ENCODE data around the gene MAP7. TPM values are rescaled to one million over a fixed set of nuclear protein-coding genes. Genes with fewer than 3 reads are reported as not detected.

Gene MAP7
- total RNA-seq, 1 donor: 1.4 TPM

- H4K20me1 ChIP-seq (ENCODE audit: insufficient read depth, low read length): no peaks in the 10 kb centered on the region
- no peak for DNase-seq (ENCODE audit: insufficient read length, low spot score, missing footprints)
- no peaks in the 10 kb centered on the region for H3K9me3 ChIP-seq (ENCODE audit: low read depth, low read length)
- no peaks in the 10 kb centered on the region for H3K4me1 ChIP-seq (ENCODE audit: insufficient read depth, low read length)
- TF ChIP-seq CTCF (IDR thresholded peaks at IDR 0.05; ENCODE audit: extremely low read depth, low read depth, low read length): no peak
- no peaks in the 10 kb centered on the region for H3K36me3 ChIP-seq (ENCODE audit: insufficient read depth, low read length)
- no peak overlapping the region for H3K4me3 ChIP-seq (ENCODE audit: insufficient read depth, low read length)
- H3K27ac ChIP-seq (ENCODE audit: low read depth, low read length): no peak overlapping the region
- H2AFZ ChIP-seq (ENCODE audit: low read length): no peak overlapping the region
- peaks cover 6% of the 10 kb centered on the region for H3K27me3 ChIP-seq (ENCODE audit: insufficient read depth, low read length)
- H3K4me2 ChIP-seq (ENCODE audit: insufficient read depth, low read length): no peak overlapping the region
- H3K79me2 ChIP-seq (ENCODE audit: insufficient read depth, low read length): no peaks in the 10 kb centered on the region
Observed at GRCh38 chr6:136524339-136524935, 25.8 kb downstream of the MAP7 start.

- Histone ChIP-seq H3K9me3 (ENCODE audit: low read depth, low read length) (no peaks in the 10 kb centered on the region), H3K4me2 (ENCODE audit: insufficient read depth, low read length) (no peak overlapping the region), H3K27me3 (ENCODE audit: insufficient read depth, low read length) (peaks cover 7% of the 10 kb centered on the region), H4K20me1 (ENCODE audit: insufficient read depth, low read length) (no peaks in the 10 kb centered on the region), H3K79me2 (ENCODE audit: insufficient read depth, low read length) (no peaks in the 10 kb centered on the region), H3K36me3 (ENCODE audit: insufficient read depth, low read length) (no peaks in the 10 kb centered on the region), H2AFZ (ENCODE audit: low read length) (no peak overlapping the region), H3K4me3 (ENCODE audit: insufficient read depth, low read length) (no peak overlapping the region), H3K27ac (ENCODE audit: low read depth, low read length) (no peak overlapping the region), H3K4me1 (ENCODE audit: insufficient read depth, low read length) (no peaks in the 10 kb centered on the region)
- TF ChIP-seq CTCF (IDR thresholded peaks at IDR 0.05; ENCODE audit: extremely low read depth, low read depth, low read length): no peak
- DNase-seq (ENCODE audit: insufficient read length, low spot score, missing footprints): no peak
Observed at GRCh38 chr6:136523196-136523595, 27.0 kb downstream of the MAP7 start.

- DNase-seq (ENCODE audit: insufficient read length, low spot score, missing footprints): no peak
- H2AFZ ChIP-seq (ENCODE audit: low read length): no peak overlapping the region
- H3K4me2 ChIP-seq (ENCODE audit: insufficient read depth, low read length): no peak overlapping the region
- H3K9me3 ChIP-seq (ENCODE audit: low read depth, low read length): no peaks in the 10 kb centered on the region
- H3K27me3 ChIP-seq (ENCODE audit: insufficient read depth, low read length): peaks cover 9% of the 10 kb centered on the region
- no peak for TF ChIP-seq CTCF (IDR thresholded peaks at IDR 0.05; ENCODE audit: extremely low read depth, low read depth, low read length)
- H3K4me3 ChIP-seq (ENCODE audit: insufficient read depth, low read length): no peak overlapping the region
- no peaks in the 10 kb centered on the region for H3K79me2 ChIP-seq (ENCODE audit: insufficient read depth, low read length)
- no peaks in the 10 kb centered on the region for H3K4me1 ChIP-seq (ENCODE audit: insufficient read depth, low read length)
- H4K20me1 ChIP-seq (ENCODE audit: insufficient read depth, low read length): no peaks in the 10 kb centered on the region
- H3K36me3 ChIP-seq (ENCODE audit: insufficient read depth, low read length): no peaks in the 10 kb centered on the region
- no peak overlapping the region for H3K27ac ChIP-seq (ENCODE audit: low read depth, low read length)
Observed at GRCh38 chr6:136522636-136523035, 27.6 kb downstream of the MAP7 start.

- Histone ChIP-seq H3K36me3 (ENCODE audit: insufficient read depth, low read length) (no peaks in the 10 kb centered on the region), H3K4me2 (ENCODE audit: insufficient read depth, low read length) (no peak overlapping the region), H4K20me1 (ENCODE audit: insufficient read depth, low read length) (no peaks in the 10 kb centered on the region), H3K27ac (ENCODE audit: low read depth, low read length) (no peak overlapping the region), H3K27me3 (ENCODE audit: insufficient read depth, low read length) (peaks cover 9% of the 10 kb centered on the region), H3K4me3 (ENCODE audit: insufficient read depth, low read length) (no peak overlapping the region), H3K9me3 (ENCODE audit: low read depth, low read length) (no peaks in the 10 kb centered on the region), H3K79me2 (ENCODE audit: insufficient read depth, low read length) (no peaks in the 10 kb centered on the region), H2AFZ (ENCODE audit: low read length) (no peak overlapping the region), H3K4me1 (ENCODE audit: insufficient read depth, low read length) (no peaks in the 10 kb centered on the region)
- no peak for TF ChIP-seq CTCF (IDR thresholded peaks at IDR 0.05; ENCODE audit: extremely low read depth, low read depth, low read length)
- no peak for DNase-seq (ENCODE audit: insufficient read length, low spot score, missing footprints)
Observed at GRCh38 chr6:136521911-136522310, 28.3 kb downstream of the MAP7 start.

All from osteoblast (primary cell).